IMR-90 (cell line): ENCODE data around the gene BEAN1. TPM values are rescaled to one million over a fixed set of nuclear protein-coding genes. Genes with fewer than 3 reads are reported as not detected.

Experiments used
- ATAC-seq: fragments of 200-7000 bp; cut with Tn5 transposase; 2 replicates; pipeline ENCODE4 v1.9.1; 2020; ENCODE audit warnings: low read depth, mild to moderate bottlenecking, moderate library complexity
- BruUV-seq: library from RNA; stranded (reverse); fragments of 400-500 nt; replicated peaks from 2 replicates; lab custom pipeline; 2021; lab: Mats Ljungman, UMichigan
- CTCF ChIA-PET: fragments of 300-600 bp; formaldehyde crosslinking; extraction: SDS; loops from one replicate; lab custom pipeline; 2021; ENCODE audit warnings: antibody characterized with exemption; lab: Yijun Ruan, JAX
- POLR2A ChIA-PET: fragments of 300-600 bp; sonication (Branson Sonifier 250); formaldehyde crosslinking; loops from one replicate; lab custom pipeline; 2022; ENCODE audit warnings: antibody characterized with exemption; ENCODE audit not compliant: unreplicated experiment; lab: Charles Lee
- DNase-seq: peaks from one replicate; pipeline ENCODE4 v3.0.0; 2013
- H2AFZ ChIP-seq: replicated peaks from 2 replicates; pipeline ENCODE3; 2013; ENCODE audit warnings: low read length, mild to moderate bottlenecking; ENCODE audit not compliant: poor library complexity
- H2AK5ac ChIP-seq: 2 replicates; pipeline ENCODE4 v1.6.1; 2013; ENCODE audit warnings: low read depth, low read length, inconsistent platforms
- H2AK9ac ChIP-seq: replicated peaks from 2 replicates; pipeline ENCODE3; 2013; ENCODE audit warnings: mild to moderate bottlenecking, low read depth, low read length, moderate library complexity; ENCODE audit not compliant: poor library complexity
- H2BK120ac ChIP-seq: 2 replicates; pipeline ENCODE4 v1.6.1; 2013; ENCODE audit warnings: low read depth, low read length, inconsistent platforms
- H2BK15ac ChIP-seq: 3 replicates; pipeline ENCODE4 v1.6.1; 2013; ENCODE audit warnings: low read depth, low read length, inconsistent platforms
- H2BK20ac ChIP-seq: 2 replicates; pipeline ENCODE4 v1.6.1; 2013; ENCODE audit warnings: low read depth, mild to moderate bottlenecking, inconsistent platforms, low read length, moderate library complexity
- H2BK5ac ChIP-seq: 2 replicates; pipeline ENCODE4 v1.6.1; 2013; ENCODE audit warnings: mild to moderate bottlenecking, low read depth, low read length, inconsistent platforms; ENCODE audit not compliant: poor library complexity, severe bottlenecking
- H3K14ac ChIP-seq: replicated peaks from 2 replicates; pipeline ENCODE4 v1.6.1; 2013; ENCODE audit warnings: low read depth, low read length, inconsistent platforms
- H3K18ac ChIP-seq: 2 replicates; pipeline ENCODE4 v1.6.1; 2013; ENCODE audit warnings: low read depth, low read length, control low read depth
- H3K23ac ChIP-seq: 2 replicates; pipeline ENCODE4 v1.6.1; 2013; ENCODE audit warnings: low read depth, low read length, inconsistent platforms
- H3K27ac ChIP-seq: 2 replicates; pipeline ENCODE4 v1.5.1; 2013; ENCODE audit warnings: mild to moderate bottlenecking, control low read depth, low read length; ENCODE audit not compliant: insufficient read depth
- H3K27me3 ChIP-seq: 2 replicates; pipeline ENCODE4 v1.6.1; 2013; ENCODE audit warnings: low read length; ENCODE audit not compliant: control insufficient read depth, insufficient read depth
- H3K36me3 ChIP-seq: 2 replicates; pipeline ENCODE4 v1.6.1; 2013; ENCODE audit warnings: low read length, mixed read lengths; ENCODE audit not compliant: control insufficient read depth, insufficient read depth
- H3K4ac ChIP-seq: 2 replicates; pipeline ENCODE4 v1.6.1; 2013; ENCODE audit warnings: low read depth, low read length, inconsistent platforms
- H3K4me1 ChIP-seq: 2 replicates; pipeline ENCODE4 v1.6.1; 2013; ENCODE audit warnings: low read length, mixed read lengths; ENCODE audit not compliant: control insufficient read depth, insufficient read depth
- H3K4me2 ChIP-seq: 2 replicates; pipeline ENCODE4 v1.6.1; 2013; ENCODE audit warnings: low read depth, mild to moderate bottlenecking, control low read depth, low read length, moderate library complexity
- H3K4me3 ChIP-seq: 2 replicates; pipeline ENCODE4 v1.5.1; 2013; ENCODE audit warnings: low read depth, mild to moderate bottlenecking, control low read depth, low read length, moderate library complexity; ENCODE audit not compliant: insufficient read depth
- H3K56ac ChIP-seq: 2 replicates; pipeline ENCODE4 v1.6.1; 2013; ENCODE audit warnings: low read length, inconsistent platforms; ENCODE audit not compliant: insufficient read depth; ENCODE audit errors: extremely low read depth
- H3K79me1 ChIP-seq, 2 experiments: 2 replicates each; pipeline ENCODE4 v1.6.1; 2013; ENCODE audit warnings: low read length in 2 of 2, inconsistent platforms in 1 of 2, low read depth in 1 of 2
- H3K9ac ChIP-seq: 2 replicates; pipeline ENCODE4 v1.6.1; 2013; ENCODE audit warnings: low read depth, low read length, control low read depth
- H3K9me1 ChIP-seq: 2 replicates; pipeline ENCODE4 v1.6.1; 2013; ENCODE audit warnings: low read length, inconsistent platforms; ENCODE audit not compliant: insufficient read depth
- H3K9me3 ChIP-seq: 2 replicates; pipeline ENCODE4 v1.6.1; 2013; ENCODE audit warnings: low read length; ENCODE audit not compliant: control insufficient read depth, insufficient read depth
- H4K20me1 ChIP-seq: 2 replicates; pipeline ENCODE4 v1.6.1; 2013; ENCODE audit warnings: low read length, inconsistent platforms; ENCODE audit not compliant: insufficient read depth
- H4K5ac ChIP-seq: 2 replicates; pipeline ENCODE4 v1.6.1; 2013; ENCODE audit warnings: mild to moderate bottlenecking, low read depth, low read length, control low read depth
- H4K8ac ChIP-seq, 2 experiments: 2 replicates each; pipeline ENCODE4 v1.6.1; 2013; ENCODE audit warnings: low read depth in 2 of 2, low read length in 2 of 2, control low read depth in 1 of 2, inconsistent platforms in 1 of 2
- H4K91ac ChIP-seq: 2 replicates; pipeline ENCODE4 v1.6.1; 2013; ENCODE audit warnings: low read depth, low read length, inconsistent platforms; ENCODE audit not compliant: insufficient read depth
- BHLHE40 ChIP-seq: fragments of 150-350 bp; IDR thresholded peaks from 2 replicates; pipeline ENCODE4 v1.6.1; 2016; ENCODE audit warnings: mild to moderate bottlenecking, low read depth, low read length
- CEBPB ChIP-seq: IDR thresholded peaks from 2 replicates; pipeline ENCODE4 v1.6.1; 2012; ENCODE audit warnings: low read depth, low read length, improper control_type of control experiment
- CHD1 ChIP-seq: IDR thresholded peaks from 2 replicates; pipeline ENCODE4 v1.6.1; 2012; ENCODE audit warnings: low read depth, low read length, improper control_type of control experiment
- FOS ChIP-seq: fragments of 150-350 bp; IDR thresholded peaks from 2 replicates; pipeline ENCODE4 v1.6.1; 2016; ENCODE audit warnings: low read depth, low read length
- MAFK ChIP-seq: IDR thresholded peaks from 2 replicates; pipeline ENCODE4 v1.6.1; 2012; ENCODE audit warnings: low read depth, low read length, improper control_type of control experiment
- MXI1 ChIP-seq: IDR thresholded peaks from 2 replicates; pipeline ENCODE4 v1.6.1; 2012; ENCODE audit warnings: low read depth, mild to moderate bottlenecking, low read length, moderate library complexity, borderline replicate concordance
- NFE2L2 ChIP-seq: fragments of 150-350 bp; IDR thresholded peaks from 2 replicates; pipeline ENCODE4 v1.6.1; 2016; ENCODE audit warnings: low read depth, mild to moderate bottlenecking, low read length
- RAD21 ChIP-seq: IDR thresholded peaks from 2 replicates; pipeline ENCODE4 v1.6.1; 2012; ENCODE audit warnings: low read length, improper control_type of control experiment
- RCOR1 ChIP-seq: IDR thresholded peaks from 2 replicates; pipeline ENCODE4 v1.6.1; 2012; ENCODE audit warnings: mild to moderate bottlenecking, low read length, improper control_type of control experiment; ENCODE audit not compliant: insufficient replicate concordance
- WGBS, 2 experiments: methylation state at CpG; one replicate each; pipeline versions ENCODE4 v1.1.5 to v1.1.7; 2013; ENCODE audit warnings: missing lambda C conversion rate in 2 of 2; ENCODE audit not compliant: insufficient read length in 1 of 2; ENCODE audit errors: extremely low coverage in 2 of 2; 5-methylcytosine and 5-hydroxymethylcytosine counted together
- dilution Hi-C: fragments of 300-500 bp; cut with HindIII; formaldehyde crosslinking; loops from one replicate; pipeline ENCODE4 v1.14.3; 2018; ENCODE audit warnings: low sequenced_read_pairs; ENCODE audit not compliant: unreplicated experiment
- in situ Hi-C: fragments of 300-500 bp; cut with MboI; formaldehyde crosslinking; loops from 3 replicates; pipeline ENCODE4 v1.14.3; 2019; ENCODE audit warnings: low sequenced_read_pairs, inconsistent platforms, mixed read lengths
- intact Hi-C: fragments of 100-400 bp; cut with micrococcal nuclease; formaldehyde crosslinking; loops from 2 replicates; pipeline ENCODE4 v1.10.0; 2022
- polyA plus RNA-seq, 3 experiments: library from polyadenylated mRNA; depleted of rRNA; stranded (reverse); fragments of >200 nt; gene quantifications; 2 replicates each; pipeline ENCODE4 v1.2.3, GENCODE V29; 2012; ENCODE audit warnings: low replicate concordance in 1 of 3
- total RNA-seq: library from RNA; depleted of rRNA; stranded (reverse); fragments of >200 nt; gene quantifications from 2 replicates; pipeline ENCODE4 v1.2.3, GENCODE V29; 2012

BEAN1 gene
- total and polyA plus RNA-seq, 2 of the 4 experiments (the other 2 are of a cell fraction), result not detected

GRCh38 chr16:66510711-66511601 lies 83.9 kb downstream of the BEAN1 start:
- Histone ChIP-seq H3K14ac (no peak overlapping the region), H3K27me3 (no peaks in the 10 kb centered on the region), H3K27ac (no peak overlapping the region), H3K36me3 (peaks cover 3% of the 10 kb centered on the region; the same call in 1 of the 2 replicates), H3K4me2 (no peak overlapping the region), H3K4ac (peak overlapping the region; percentile 64), H4K5ac (no peak overlapping the region), H2BK15ac (no peak overlapping the region; the same call in 2 of the 3 replicates), H3K9ac (no peak overlapping the region), H3K4me3 (no peak overlapping the region), H2BK5ac (no peak overlapping the region), H3K9me1 (peaks cover 33% of the 10 kb centered on the region), H3K18ac (0 out of 2 replicates have a peak overlapping the region, but pooled peaks have one; percentile 2), H2AK9ac (peak overlapping the region; percentile 39), H2BK20ac (peak overlapping the region; percentile 63), H3K23ac (no peak overlapping the region), H2AK5ac (peak overlapping the region; percentile 50; the same call in 1 of the 2 replicates), H2AFZ (no peak overlapping the region), H4K20me1 (peaks cover 2% of the 10 kb centered on the region; the same call in 1 of the 2 replicates), H4K91ac (peak overlapping the region; percentile 65; the same call in 1 of the 2 replicates), H4K8ac (peak overlapping the region in 1 of 2 experiments; percentile 15; a peak in 1 of 4 replicates), H3K4me1 (peaks cover 22% of the 10 kb centered on the region), H2BK120ac (peak overlapping the region; percentile 76), H3K56ac (no peak overlapping the region), H3K9me3 (no peaks in the 10 kb centered on the region), H3K79me1 (peaks cover 0 to 17% of the 10 kb centered on the region in 2 experiments; a peak in 2 of 4 replicates)
- CTCF ChIA-PET, result interaction anchor here (0.9 to 1.5 kb wide), 4 partner anchors 11 to 103 kb away, joined by 3 to 4 read pairs (median 3); no protein-coding TSS in a partner anchor
- dilution Hi-C loops, result no loop called here
- 91% methylated on average over 6 of the region's 12 CpGs; no CpG with 5 or more reads in 1 of the 2 experiments for WGBS, 2 experiments
- TF ChIP-seq NFE2L2, result no peak
- TF ChIP-seq FOS, result no peak
- peak; percentile 97 for TF ChIP-seq MAFK
- no peak for TF ChIP-seq BHLHE40
- TF ChIP-seq RCOR1, result no peak
- no peak for TF ChIP-seq MXI1
- no peak for TF ChIP-seq RAD21
- no peak for TF ChIP-seq CHD1
- no peak for TF ChIP-seq CEBPB
- intact Hi-C loops, result no loop called here
- in situ Hi-C loops, result no loop called here
- TSS peak; percentile 39 for BruUV-seq
- DNase-seq (no peak), ATAC-seq (no peak)
- POLR2A ChIA-PET, result no interaction called here
